Ovary (tissue), 9 donors: ENCODE results near the gene MYADML2. TPM values are rescaled to one million over a fixed set of nuclear protein-coding genes. Genes with fewer than 3 reads are reported as not detected.

Experiments
- DNase-seq, 5 donors: peaks; one replicate each; pipeline ENCODE4 v3.0.0-alpha.2; 2019 to 2020
- H3K27ac ChIP-seq, 2 donors: fragments of 200-600 bp; one replicate each; pipeline versions ENCODE4 v1.5.1 to v1.8.0; 2019 to 2022
- H3K27me3 ChIP-seq: fragments of 200-600 bp; one replicate; pipeline ENCODE4 v1.8.0; 2022
- H3K36me3 ChIP-seq: fragments of 200-600 bp; sonication (generic); one replicate; pipeline ENCODE4 v1.5.1; 2019
- H3K4me1 ChIP-seq: one replicate; pipeline ENCODE4 v1.8.1; 2013; ENCODE audit warnings: mild to moderate bottlenecking, moderate library complexity; ENCODE audit not compliant: insufficient read depth
- H3K4me3 ChIP-seq: fragments of 200-600 bp; sonication (generic); one replicate; pipeline ENCODE4 v1.5.1; 2017
- H3K9me3 ChIP-seq, 2 donors: fragments of 200-600 bp in 1 of 2; sonication (generic) in 1 of 2; one replicate each; pipeline versions ENCODE4 v1.5.1 to v1.8.1; 2013 to 2019; ENCODE audit warnings: mild to moderate bottlenecking in 1 of 2, moderate library complexity in 1 of 2
- EP300 ChIP-seq: sonication (generic); formaldehyde crosslinking; IDR thresholded peaks from one replicate; pipeline ENCODE4 v1.6.1; 2017; ENCODE audit warnings: antibody characterized with exemption
- POLR2A ChIP-seq: fragments of 450-650 bp; IDR thresholded peaks from one replicate; pipeline ENCODE4 v1.6.1; 2017; ENCODE audit warnings: antibody characterized with exemption, mild to moderate bottlenecking, moderate library complexity
- WGBS, 3 donors: extraction: QIAGEN DNeasy Blood & Tissue Kit in 1 of 3; methylation state at CpG; one replicate each; pipeline versions ENCODE4 v1.1.5 to v1.1.7; 2013 to 2017; 5-methylcytosine and 5-hydroxymethylcytosine counted together
- intact Hi-C, 4 donors: fragments of 100-400 bp; cut with DNase I; formaldehyde crosslinking; loops; one replicate each; pipeline versions ENCODE4 v1.11.0 to v1.15.1; 2022 to 2023
- polyA plus RNA-seq, 2 donors: library from polyadenylated mRNA; stranded (reverse); fragments of 200-250 nt in 1 of 2; fragments of 350-450 nt in 1 of 2; fragmentation: Illumina TruSeq in 1 of 2; extraction: RNeasy Lipid Tissue Mini Kit (QIAGEN cat#74804) in 1 of 2; gene quantifications; one replicate each; pipeline ENCODE4 v1.2.3, GENCODE V29; 2013 to 2014
- total RNA-seq, 7 donors: library from RNA; depleted of rRNA in 2 of 7; stranded (reverse); fragments of >200 nt in 2 of 7; fragmentation: NEBNext Ultra II Directional in 3 of 7; extraction: Animal tissue kit (Norgen Biotek cat#: 25700) in 3 of 7; gene quantifications; one replicate each; pipeline versions ENCODE4 v1.1.0 to v1.2.4, GENCODE V29; 2016 to 2023
- TF ChIP-seq, protein P1 (sequence below), 3 donors: fragments of 450-650 bp in 2 of 3; fragments of 200-600 bp in 1 of 3; IDR thresholded peaks; one replicate each; pipeline versions ENCODE4 v1.5.1 to v1.8.0; 2016 to 2022; ENCODE audit warnings: antibody characterized with exemption in 3 of 3, mild to moderate bottlenecking in 1 of 3
- donor health status: DM: no; HTN: no; CAD: no; lungs with moderate emphysema.
- donor health status: DM: no; HTN: no; CAD: no.
- donor health status: Bipolar disorder and iron deficiency.
- donor health status: DM: yes; HTN: yes; CAD: no.
- donor health status: DM: no; HTN: no; CAD: no.
- donor health status: DM: yes; HTN: yes; CAD: no.

MYADML2 gene
- total and polyA plus RNA-seq, 9 donors, result not detected

DNA sequence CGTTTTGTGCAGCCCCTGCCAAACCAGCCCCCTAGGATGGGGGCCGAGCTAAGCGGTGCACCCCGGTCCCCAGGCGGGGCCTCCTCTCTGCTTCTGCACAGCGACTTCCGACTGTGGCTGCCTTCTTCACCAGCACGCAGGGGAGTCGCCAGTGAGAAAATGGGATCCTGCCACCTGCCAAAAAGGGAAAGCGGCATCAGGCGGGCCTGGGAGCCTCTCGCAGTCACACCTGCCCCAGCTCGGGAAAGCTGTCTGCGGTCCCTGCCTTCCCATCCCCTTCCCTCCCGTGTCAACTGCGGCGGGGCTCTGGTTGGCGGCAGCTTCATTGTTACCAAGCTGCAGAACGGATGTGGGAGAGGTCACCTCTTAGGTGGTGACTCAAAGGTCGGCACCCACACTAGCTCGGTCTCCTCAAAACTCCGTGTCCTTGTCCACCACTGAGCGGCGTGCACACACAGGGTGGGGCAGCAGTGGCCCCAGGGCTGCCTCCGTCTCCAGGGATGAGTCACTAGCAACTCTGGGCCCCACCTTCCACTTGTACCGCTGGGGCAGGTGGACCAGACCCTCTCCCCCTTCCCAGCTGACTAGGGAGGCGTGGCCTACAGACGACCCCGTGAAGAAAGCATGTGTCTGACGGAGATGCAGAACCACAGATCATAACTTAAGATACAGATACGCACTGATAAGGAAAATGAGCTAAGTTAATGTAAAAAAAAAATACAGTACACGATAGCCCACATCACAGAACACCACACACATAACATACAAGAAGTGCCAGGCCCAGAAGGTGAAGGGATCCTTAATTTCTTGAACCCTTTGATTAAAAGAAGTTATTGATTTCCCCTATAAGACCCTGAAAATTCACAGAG is 34.4 kb downstream of the MYADML2 start:
- Histone ChIP-seq H3K27me3 (no peaks in the 10 kb centered on the region), H3K4me1 (peaks cover 5% of the 10 kb centered on the region), H3K9me3 (no peaks in the 10 kb centered on the region), H3K4me3 (no peak overlapping the region), H3K36me3 (no peaks in the 10 kb centered on the region), H3K27ac (no peak overlapping the region)
- intact Hi-C loops, result no loop called here
- no peak for DNase-seq
- TF ChIP-seq POLR2A, result no peak
- TF ChIP-seq, protein P1, sequence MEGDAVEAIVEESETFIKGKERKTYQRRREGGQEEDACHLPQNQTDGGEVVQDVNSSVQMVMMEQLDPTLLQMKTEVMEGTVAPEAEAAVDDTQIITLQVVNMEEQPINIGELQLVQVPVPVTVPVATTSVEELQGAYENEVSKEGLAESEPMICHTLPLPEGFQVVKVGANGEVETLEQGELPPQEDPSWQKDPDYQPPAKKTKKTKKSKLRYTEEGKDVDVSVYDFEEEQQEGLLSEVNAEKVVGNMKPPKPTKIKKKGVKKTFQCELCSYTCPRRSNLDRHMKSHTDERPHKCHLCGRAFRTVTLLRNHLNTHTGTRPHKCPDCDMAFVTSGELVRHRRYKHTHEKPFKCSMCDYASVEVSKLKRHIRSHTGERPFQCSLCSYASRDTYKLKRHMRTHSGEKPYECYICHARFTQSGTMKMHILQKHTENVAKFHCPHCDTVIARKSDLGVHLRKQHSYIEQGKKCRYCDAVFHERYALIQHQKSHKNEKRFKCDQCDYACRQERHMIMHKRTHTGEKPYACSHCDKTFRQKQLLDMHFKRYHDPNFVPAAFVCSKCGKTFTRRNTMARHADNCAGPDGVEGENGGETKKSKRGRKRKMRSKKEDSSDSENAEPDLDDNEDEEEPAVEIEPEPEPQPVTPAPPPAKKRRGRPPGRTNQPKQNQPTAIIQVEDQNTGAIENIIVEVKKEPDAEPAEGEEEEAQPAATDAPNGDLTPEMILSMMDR (IDR thresholded peaks at IDR 0.05), result no peak
- TF ChIP-seq EP300, result no peak
- WGBS, 3 donors, result 90 to 93% (median 91%) methylated on average over 32 of the region's 32 CpGs

DNA sequence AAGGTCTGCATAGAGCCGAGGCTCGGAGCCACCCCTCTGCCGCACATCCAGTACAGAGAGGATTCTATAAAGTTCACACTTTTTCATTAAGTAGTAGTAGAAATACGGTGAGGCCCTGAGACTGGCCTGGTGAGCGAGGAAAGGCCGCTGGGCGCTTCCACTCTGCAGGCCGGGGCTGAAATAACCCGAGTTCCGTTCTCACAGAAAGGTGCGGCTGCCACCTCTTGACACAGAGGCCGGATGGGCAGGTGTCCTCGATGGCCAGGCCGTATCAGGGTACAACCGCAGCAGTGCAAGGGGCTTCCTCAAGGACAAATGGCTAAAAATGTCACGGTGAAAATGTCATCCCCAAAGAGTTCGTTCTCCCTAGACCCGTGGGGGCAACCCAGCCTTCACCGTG is 35.1 kb downstream of the MYADML2 start:
- Histone ChIP-seq H3K27ac (peak overlapping the region in 1 of 2 donors; percentile 67), H3K9me3 (no peaks in the 10 kb centered on the region), H3K4me3 (no peak overlapping the region), H3K36me3 (no peaks in the 10 kb centered on the region), H3K27me3 (no peaks in the 10 kb centered on the region), H3K4me1 (peaks cover 2% of the 10 kb centered on the region)
- TF ChIP-seq, protein P1 (IDR thresholded peaks at IDR 0.05), result no peak
- TF ChIP-seq POLR2A, result no peak
- no peak for TF ChIP-seq EP300
- no peak for DNase-seq
- intact Hi-C loops, result no loop called here
- 74 to 85% (median 79%) methylated on average over 19 of the region's 19 CpGs for WGBS, 3 donors

DNA sequence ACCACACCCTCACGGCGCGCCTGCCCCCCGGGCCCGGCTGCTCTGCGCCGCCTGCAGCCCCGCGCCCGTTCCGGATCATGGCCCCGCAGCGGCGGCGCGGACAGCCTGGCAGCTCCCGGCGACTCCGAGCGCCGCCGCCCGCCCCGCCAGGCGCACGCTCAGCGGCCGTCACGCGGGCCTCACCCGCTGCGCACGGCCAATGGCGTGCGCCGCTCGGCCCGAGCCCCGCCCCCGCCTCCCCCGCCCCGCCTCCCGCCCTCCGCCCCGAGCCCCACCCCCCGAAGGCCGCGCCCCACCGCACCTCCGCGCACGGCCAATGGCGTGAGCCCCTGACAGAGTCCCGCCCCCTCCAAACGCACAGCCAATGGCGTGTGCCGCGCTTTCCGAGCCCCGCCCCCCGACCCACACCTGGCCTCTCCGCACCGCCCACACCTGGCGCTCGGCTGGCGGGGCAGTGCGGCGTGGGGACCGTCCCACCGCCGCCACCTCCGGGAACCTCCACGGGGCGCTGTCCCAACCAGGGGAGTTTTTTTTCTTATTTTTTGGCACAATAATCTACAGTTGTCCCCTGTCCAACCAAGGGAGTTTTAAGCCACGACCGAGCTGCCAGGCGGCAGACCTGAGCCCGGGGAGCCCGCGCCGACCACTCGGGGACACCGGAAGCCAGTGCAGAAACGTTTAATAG is 35.6 kb downstream of the MYADML2 start, which contains the start of gene PCYT2:
Gene PCYT2 (minus strand): TSS at position 123 of the 685 bp plus-strand sequence. CDS start 44 bp downstream, at position 79.
- WGBS, 3 donors, result 1 to 3% (median 1%) methylated on average over 38 to 84 of the region's 84 CpGs
- no peaks in the 10 kb centered on the region for H3K27me3 ChIP-seq
- H3K4me3 ChIP-seq, result peak within 1 kb of the TSS; percentile 66
- TF ChIP-seq, protein P1 (IDR thresholded peaks at IDR 0.05), result no peak
- no peak for TF ChIP-seq POLR2A
- no peak for TF ChIP-seq EP300
- DNase-seq, result peak; percentile 90 to 96 (median 93)
- peaks cover 1% of the 10 kb centered on the region for H3K4me1 ChIP-seq
- intact Hi-C loops, result no loop called here
- no peaks in the 10 kb centered on the region for H3K9me3 ChIP-seq
- no peaks in the 10 kb centered on the region for H3K36me3 ChIP-seq
- H3K27ac ChIP-seq, result peak within 1 kb of the TSS in 1 of 2 donors; percentile 67

DNA sequence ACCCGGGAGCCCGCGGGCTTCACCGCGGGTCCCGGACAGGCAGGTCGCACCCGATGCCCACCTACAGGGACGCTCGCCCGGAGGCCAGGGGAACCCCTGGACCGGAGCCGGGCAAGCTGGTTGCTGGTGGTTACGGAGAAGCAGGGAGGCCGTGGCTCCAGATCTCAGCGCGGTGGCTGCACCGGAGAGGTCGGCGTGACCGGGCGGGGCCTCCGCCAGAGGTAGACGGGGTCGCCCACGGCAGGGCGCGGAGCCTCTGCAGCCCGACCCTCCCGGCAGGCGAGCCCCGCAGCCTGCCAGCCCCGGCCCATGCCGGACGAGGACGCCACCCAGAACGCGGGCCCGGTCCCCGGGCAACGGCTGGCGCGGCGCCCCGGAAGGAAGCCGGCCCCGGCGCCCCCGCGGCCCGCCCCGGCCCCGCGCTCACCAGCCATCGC is 36.2 kb downstream of the MYADML2 start:
- no peaks in the 10 kb centered on the region for H3K27me3 ChIP-seq
- no peak for TF ChIP-seq EP300
- H3K9me3 ChIP-seq, result no peaks in the 10 kb centered on the region
- no peak overlapping the region for H3K27ac ChIP-seq
- no peaks in the 10 kb centered on the region for H3K36me3 ChIP-seq
- no peak for DNase-seq
- 0% methylated on average over 23 to 55 of the region's 55 CpGs for WGBS, 3 donors
- H3K4me3 ChIP-seq, result peak overlapping the region; percentile 66
- intact Hi-C loops, result no loop called here
- peaks cover 1% of the 10 kb centered on the region for H3K4me1 ChIP-seq
